Large intestine (tissue), 3 donors: Measurements from ENCODE around the gene RFTN1. TPM values are rescaled to one million over a fixed set of nuclear protein-coding genes. Genes with fewer than 3 reads are reported as not detected.

Experiments
- DNase-seq, 2 donors: peaks; one replicate each; pipeline versions ENCODE4 v3.0.0 to v3.0.0-alpha.2; 2013
- H3K27ac ChIP-seq: one replicate; pipeline ENCODE4 v1.5.1; 2013; ENCODE audit warnings: low read length
- H3K27me3 ChIP-seq: 2 replicates; pipeline ENCODE4 v1.6.1; 2013; ENCODE audit warnings: low read length; ENCODE audit not compliant: control insufficient read depth, insufficient read depth
- H3K36me3 ChIP-seq: 2 replicates; pipeline ENCODE4 v1.6.1; 2013; ENCODE audit warnings: low read length; ENCODE audit not compliant: control insufficient read depth, insufficient read depth
- H3K4me1 ChIP-seq: one replicate; pipeline ENCODE4 v1.6.1; 2013; ENCODE audit warnings: low read length; ENCODE audit not compliant: control insufficient read depth, insufficient read depth
- H3K4me3 ChIP-seq: one replicate; pipeline ENCODE4 v1.5.1; 2013; ENCODE audit warnings: low read length
- H3K9me3 ChIP-seq: one replicate; pipeline ENCODE4 v1.6.1; 2013; ENCODE audit warnings: mild to moderate bottlenecking, low read depth, low read length, moderate library complexity; ENCODE audit not compliant: control insufficient read depth
- WGBS: methylation state at CpG from one replicate; pipeline ENCODE4 v1.1.5; 2013; ENCODE audit warnings: low lambda C conversion rate; ENCODE audit not compliant: insufficient coverage; 5-methylcytosine and 5-hydroxymethylcytosine counted together
- polyA plus RNA-seq: library from polyadenylated mRNA; unstranded; fragments of 120-200 nt; gene quantifications from one replicate; pipeline ENCODE4 v1.2.1, GENCODE V29; 2013

RFTN1 gene
- polyA plus RNA-seq, 1 donor, result 15.0 TPM

DNA sequence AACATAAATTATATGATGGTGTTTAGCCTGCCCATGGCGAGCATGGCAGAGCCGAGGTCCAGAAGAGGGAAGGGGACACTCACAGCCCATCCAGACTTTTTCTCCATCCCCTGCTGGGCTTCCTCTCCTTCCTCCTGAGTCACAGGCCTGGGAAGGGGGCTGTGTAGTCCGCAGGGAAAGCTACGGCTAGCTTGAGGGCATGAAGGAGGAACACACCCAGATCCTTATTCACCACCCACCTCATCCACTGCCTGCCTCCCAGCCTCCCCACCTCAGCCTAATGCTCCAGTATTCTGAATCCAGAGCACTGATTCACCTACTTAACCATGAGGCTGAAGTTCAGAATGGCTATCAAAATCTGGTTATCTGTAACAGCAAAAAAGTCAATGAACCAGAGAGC lies 150.7 kb downstream of the RFTN1 start:
- H3K36me3 ChIP-seq, result peaks cover 5% of the 10 kb centered on the region
- no peak for DNase-seq
- no peaks in the 10 kb centered on the region for H3K4me1 ChIP-seq
- no peaks in the 10 kb centered on the region for H3K9me3 ChIP-seq
- H3K27ac ChIP-seq, result no peak overlapping the region
- WGBS, result no CpG with 5 or more reads among the region's 4 CpGs
- no peak overlapping the region for H3K4me3 ChIP-seq
- no peaks in the 10 kb centered on the region for H3K27me3 ChIP-seq

DNA sequence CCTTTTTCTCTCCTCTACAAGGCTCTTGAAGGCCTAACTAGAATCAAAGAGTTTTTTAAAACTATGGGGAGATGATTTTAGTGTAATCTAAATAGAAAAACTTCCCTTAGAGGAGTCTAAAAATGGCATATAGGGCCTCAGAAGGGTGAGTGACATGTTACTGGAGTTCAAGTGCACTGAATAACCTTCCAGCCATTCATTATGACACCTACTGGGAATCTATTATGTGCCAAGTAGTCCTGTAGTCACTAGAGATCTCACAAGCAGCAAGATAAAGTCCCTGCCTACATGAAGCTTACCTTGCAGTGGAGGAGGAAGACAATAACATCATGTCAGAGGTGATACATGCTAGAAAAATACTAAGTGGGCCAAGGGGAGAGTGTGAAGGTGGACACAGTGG lies 152.4 kb downstream of the RFTN1 start:
- no peak overlapping the region for H3K27ac ChIP-seq
- no peak for DNase-seq
- H3K4me1 ChIP-seq, result no peaks in the 10 kb centered on the region
- no peaks in the 10 kb centered on the region for H3K27me3 ChIP-seq
- peaks cover 8% of the 10 kb centered on the region for H3K36me3 ChIP-seq
- H3K4me3 ChIP-seq, result no peak overlapping the region
- H3K9me3 ChIP-seq, result no peaks in the 10 kb centered on the region

DNA sequence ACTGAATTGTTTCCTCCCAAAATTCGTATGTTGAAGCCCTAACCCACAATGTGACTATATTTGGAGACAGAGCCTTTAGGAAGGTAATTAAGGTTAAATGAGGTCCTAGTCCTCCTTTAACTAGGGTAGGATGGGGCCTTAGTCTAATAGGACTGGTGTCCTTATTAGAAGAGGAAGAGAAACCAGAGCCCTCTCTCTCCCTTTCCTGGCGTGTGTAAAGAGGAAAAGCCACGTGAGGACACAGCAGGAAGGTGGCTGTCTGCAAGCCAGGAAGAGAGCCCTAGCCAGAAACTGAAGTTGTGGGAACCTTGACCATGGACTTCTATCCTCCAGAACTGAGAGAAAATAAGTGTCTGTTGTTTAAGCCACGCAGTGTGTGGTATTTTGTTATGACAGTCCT lies 154.2 kb downstream of the RFTN1 start:
- Histone ChIP-seq H3K9me3 (no peaks in the 10 kb centered on the region), H3K27me3 (no peaks in the 10 kb centered on the region), H3K4me1 (no peaks in the 10 kb centered on the region), H3K4me3 (no peak overlapping the region), H3K36me3 (peaks cover 10% of the 10 kb centered on the region), H3K27ac (no peak overlapping the region)
- 88% methylated on average over 1 of the region's 4 CpGs for WGBS
- DNase-seq, result no peak

DNA sequence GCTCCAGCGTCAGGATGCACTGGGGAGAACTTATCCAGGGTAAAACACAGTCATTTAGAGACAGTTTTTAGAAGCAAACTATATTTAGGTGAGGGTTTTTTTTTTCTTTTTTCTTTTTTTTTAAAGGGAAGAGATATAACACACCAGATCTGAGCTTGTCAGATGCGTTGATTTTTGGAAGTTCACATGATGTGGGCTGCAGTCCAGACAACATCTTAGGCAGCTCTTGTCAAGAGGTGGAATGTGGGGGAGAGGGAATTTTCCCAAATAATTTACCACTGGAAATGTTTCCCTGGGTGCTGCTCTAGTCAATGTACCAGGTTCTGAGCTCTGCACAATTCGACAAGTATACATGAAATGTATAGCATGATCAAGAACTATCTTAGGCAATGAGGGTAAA lies 155.2 kb downstream of the RFTN1 start:
- WGBS, result no CpG with 5 or more reads among the region's 3 CpGs
- H3K4me3 ChIP-seq, result no peak overlapping the region
- H3K27me3 ChIP-seq, result no peaks in the 10 kb centered on the region
- no peak overlapping the region for H3K27ac ChIP-seq
- no peaks in the 10 kb centered on the region for H3K4me1 ChIP-seq
- peaks cover 7% of the 10 kb centered on the region for H3K36me3 ChIP-seq
- H3K9me3 ChIP-seq, result no peaks in the 10 kb centered on the region
- no peak for DNase-seq

DNA sequence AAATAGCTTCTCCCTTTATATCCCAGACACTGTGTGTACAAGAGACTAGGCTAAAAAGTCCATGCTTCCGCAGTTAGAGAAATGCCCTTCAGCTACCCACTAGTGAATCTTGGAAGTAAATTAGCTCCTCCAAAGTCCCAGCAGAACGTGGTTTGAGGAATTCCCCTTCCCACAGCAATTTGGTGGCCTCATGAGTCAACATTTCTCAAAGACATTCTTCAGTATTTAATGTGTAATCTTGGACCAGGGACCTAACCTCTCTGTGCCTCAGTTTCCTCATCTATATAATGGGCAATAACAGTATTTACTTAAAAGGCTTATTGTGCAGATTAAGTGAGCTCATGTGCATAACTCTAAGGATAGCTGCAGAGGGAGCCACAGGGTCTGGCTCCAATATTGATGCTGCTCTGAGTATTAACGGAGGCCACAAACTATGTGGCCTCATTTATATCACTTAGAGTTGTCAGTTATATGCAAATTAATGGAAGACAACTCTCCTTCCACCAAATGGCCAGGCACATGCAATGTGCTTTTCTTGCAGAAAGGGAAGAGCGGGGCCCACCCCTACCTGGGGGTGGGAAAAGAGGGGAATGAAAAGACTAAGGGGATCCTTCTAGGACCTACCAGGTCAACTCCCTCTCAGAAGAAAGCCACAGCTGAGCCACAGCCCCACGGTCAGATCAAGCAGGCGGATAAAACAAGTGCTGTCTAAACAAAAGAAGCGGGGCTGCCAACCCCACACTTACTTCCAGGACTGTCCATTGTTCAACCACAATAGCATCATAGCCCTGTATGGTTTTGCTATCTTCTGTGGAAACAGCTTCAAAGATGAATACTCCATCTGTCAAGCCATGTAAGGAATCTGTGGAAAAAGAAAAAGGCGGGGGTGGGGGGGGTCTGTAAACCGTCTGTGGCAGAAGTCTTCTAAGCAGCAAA lies 156.0 kb downstream of the RFTN1 start:
- no peaks in the 10 kb centered on the region for H3K9me3 ChIP-seq

DNA sequence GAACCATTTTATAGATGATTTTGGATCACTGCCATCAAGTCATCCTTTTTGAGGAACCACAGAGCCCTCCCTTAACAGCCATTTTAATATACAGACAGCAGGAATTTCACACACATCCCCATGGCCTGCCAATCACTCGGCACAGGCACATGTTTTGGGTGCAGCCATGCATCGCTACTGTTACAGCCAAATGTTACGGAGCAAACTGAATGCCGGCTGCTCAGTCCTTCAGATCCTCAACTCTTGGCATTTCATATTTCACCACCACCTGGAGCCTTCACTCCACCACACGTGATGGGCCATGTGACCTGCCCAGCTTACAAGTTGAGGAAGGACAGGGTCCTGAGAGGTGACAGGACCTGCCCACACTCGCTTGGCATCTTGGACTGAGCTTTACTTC lies 157.7 kb downstream of the RFTN1 start:
- no peak overlapping the region for H3K27ac ChIP-seq
- no CpG with 5 or more reads among the region's 6 CpGs for WGBS

More for the DNA sequence above, 156.0 kb downstream of the RFTN1 start:
- Histone ChIP-seq H3K4me3 (no peak overlapping the region), H3K27ac (no peak overlapping the region), H3K4me1 (no peaks in the 10 kb centered on the region), H3K36me3 (peaks cover 7% of the 10 kb centered on the region), H3K27me3 (no peaks in the 10 kb centered on the region)
- DNase-seq, result no peak
- no CpG with 5 or more reads among the region's 9 CpGs for WGBS

DNA sequence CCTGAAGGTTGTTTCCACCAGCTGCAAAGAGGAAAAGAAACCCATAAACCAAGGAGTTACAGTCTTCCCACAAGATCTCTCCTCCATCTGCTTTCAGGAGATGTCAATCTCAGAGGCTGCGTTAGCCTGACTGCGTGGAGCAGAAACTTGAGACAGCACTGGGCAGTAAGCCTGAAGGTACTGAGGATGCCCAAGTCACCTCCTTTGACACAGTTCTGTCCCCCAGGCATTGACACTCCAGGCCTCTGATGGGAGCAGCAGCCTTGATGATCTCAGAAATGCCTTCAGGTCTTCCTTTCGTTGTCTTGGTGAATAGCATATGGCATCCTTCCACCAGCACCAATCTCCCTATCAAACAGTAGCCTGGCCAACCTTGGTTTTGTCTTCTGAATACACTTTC lies 159.2 kb downstream of the RFTN1 start:
- H3K9me3 ChIP-seq, result no peaks in the 10 kb centered on the region
- no peak for DNase-seq
- no peaks in the 10 kb centered on the region for H3K4me1 ChIP-seq
- H3K4me3 ChIP-seq, result no peak overlapping the region
- peaks cover 8% of the 10 kb centered on the region for H3K36me3 ChIP-seq
- H3K27me3 ChIP-seq, result no peaks in the 10 kb centered on the region
- no peak overlapping the region for H3K27ac ChIP-seq
- no CpG with 5 or more reads among the region's 3 CpGs for WGBS

More for the DNA sequence above, 157.7 kb downstream of the RFTN1 start:
- Histone ChIP-seq H3K4me1 (no peaks in the 10 kb centered on the region), H3K4me3 (no peak overlapping the region), H3K27me3 (no peaks in the 10 kb centered on the region), H3K36me3 (peaks cover 7% of the 10 kb centered on the region), H3K9me3 (no peaks in the 10 kb centered on the region)
- DNase-seq, result no peak

DNA sequence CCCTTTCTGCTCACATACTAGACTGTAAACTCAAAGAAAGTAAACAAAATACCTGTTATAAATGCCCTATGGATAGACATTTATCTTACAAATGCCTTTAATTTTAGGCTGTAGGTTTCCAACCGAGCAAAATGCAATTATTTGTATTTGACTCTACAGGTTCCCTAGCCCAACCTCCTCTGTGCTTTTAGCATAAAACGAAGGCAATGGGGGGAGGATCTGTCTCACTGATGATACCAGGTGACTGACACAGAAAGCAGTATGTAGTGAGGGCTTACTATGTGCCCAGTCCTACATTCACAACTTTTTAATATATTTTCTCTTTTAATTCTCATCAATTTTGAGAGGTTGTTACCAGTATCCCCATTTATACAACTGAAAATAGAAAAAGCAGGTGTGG lies 161.1 kb downstream of the RFTN1 start:
- Histone ChIP-seq H3K36me3 (peaks cover 17% of the 10 kb centered on the region), H3K9me3 (no peaks in the 10 kb centered on the region), H3K27me3 (no peaks in the 10 kb centered on the region), H3K4me3 (no peak overlapping the region), H3K27ac (no peak overlapping the region), H3K4me1 (no peaks in the 10 kb centered on the region)
- DNase-seq, result no peak
- WGBS, result no CpG with 5 or more reads among the region's 2 CpGs

DNA sequence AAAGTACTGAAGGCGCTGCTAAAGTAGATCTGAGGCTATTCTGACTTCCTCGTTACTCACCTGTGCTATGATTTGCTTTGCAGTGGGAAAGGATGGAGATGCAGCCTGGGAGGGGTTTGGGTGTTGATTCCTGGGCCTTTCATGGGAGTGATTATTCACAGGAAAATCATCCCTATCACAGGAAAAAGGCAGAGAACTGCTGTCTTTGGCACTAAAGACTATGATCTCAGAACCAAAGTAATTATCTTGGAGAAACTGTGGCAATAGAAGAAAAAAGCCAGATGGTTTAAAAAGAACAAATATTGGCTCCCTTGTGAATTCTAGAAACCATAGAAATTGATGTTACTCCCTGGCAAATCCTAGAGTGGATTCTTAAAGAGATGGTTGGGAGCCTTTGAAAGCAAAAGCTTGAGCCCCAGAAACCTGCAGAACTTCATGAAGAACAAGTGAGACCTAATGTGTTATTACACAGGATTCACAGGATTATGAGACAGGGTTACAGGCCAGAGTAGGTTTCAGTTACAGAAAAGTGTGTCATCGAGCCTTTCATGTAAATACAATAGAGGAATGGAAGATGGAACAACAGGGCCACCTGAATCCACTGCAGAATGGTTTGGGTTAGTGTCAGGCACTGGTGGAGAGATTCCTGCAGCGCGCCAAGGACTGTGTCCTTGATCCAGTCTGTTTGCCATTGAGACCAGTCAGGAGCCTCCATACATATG lies 162.7 kb downstream of the RFTN1 start:
- Histone ChIP-seq H3K27ac (no peak overlapping the region), H3K27me3 (no peaks in the 10 kb centered on the region), H3K4me1 (no peaks in the 10 kb centered on the region), H3K9me3 (no peaks in the 10 kb centered on the region), H3K36me3 (peaks cover 17% of the 10 kb centered on the region), H3K4me3 (no peak overlapping the region)
- no peak for DNase-seq
- no CpG with 5 or more reads among the region's 5 CpGs for WGBS

DNA sequence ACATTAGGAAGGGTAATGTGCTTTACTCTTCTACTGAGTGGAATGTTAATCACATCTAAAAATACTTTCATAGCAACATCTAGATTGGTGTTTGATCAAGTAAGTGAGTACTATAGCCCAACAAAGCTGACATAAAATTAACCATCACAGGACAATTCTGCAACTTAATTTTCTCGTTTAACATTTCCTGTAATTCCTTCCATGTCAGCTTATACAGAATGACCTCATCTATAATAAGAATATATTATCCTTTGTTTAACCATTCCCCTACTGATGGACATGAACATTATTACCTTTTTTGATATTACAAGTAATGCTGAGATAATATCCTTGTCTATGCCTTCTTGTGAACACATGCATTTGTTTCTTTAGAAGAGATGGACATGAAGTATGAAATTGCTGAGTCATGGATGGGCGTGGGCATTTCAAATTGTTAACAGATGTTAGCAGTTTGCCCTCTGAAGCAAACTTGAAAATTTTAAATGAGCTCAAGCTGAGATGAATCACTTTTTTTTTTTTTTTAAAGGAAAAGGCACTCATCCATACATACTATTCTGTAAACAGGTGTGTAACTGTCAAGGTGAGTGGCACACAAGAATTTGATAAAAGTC lies 163.4 kb downstream of the RFTN1 start:
- 50% methylated on average over 1 of the region's 2 CpGs for WGBS
- Histone ChIP-seq H3K9me3 (no peaks in the 10 kb centered on the region), H3K4me1 (no peaks in the 10 kb centered on the region), H3K4me3 (no peak overlapping the region), H3K36me3 (peaks cover 19% of the 10 kb centered on the region), H3K27me3 (no peaks in the 10 kb centered on the region), H3K27ac (no peak overlapping the region)
- DNase-seq, result no peak
